ENCODE measurements around the gene TRIM33. TPM values are rescaled to one million over a fixed set of nuclear protein-coding genes. Genes with fewer than 3 reads are reported as not detected.

TRIM33 gene
- total RNA-seq, 6 donors from 2014 or later, result 27.9 to 92.2 (median 40.6) TPM

GRCh38 chr1:114458237-114458777 is 52.7 kb downstream of the TRIM33 start:
- Histone ChIP-seq H3K27me3 (no peaks in the 10 kb centered on the region), H3K4me3 (no peak overlapping the region), H3K9me3 (no peaks in the 10 kb centered on the region), H3K27ac (peak overlapping the region; percentile 20 to 45 (median 40)), H3K4me1 (peaks cover 0 to 10% (median 7%) of the 10 kb centered on the region in 4 donors), H3K36me3 (peaks cover 0 to 19% (median 4%) of the 10 kb centered on the region in 4 donors)
- TF ChIP-seq EP300 (IDR thresholded peaks at IDR 0.05) (no peak), POLR2AphosphoS5 (IDR thresholded peaks at IDR 0.05) (no peak), POLR2A (IDR thresholded peaks at IDR 0.05) (no peak), CTCF (IDR thresholded peaks at IDR 0.05) (no peak)
- DNase-seq (no peak), ATAC-seq (ENCODE audit: low FRiP score in 2 of 2) (peak in 1 of 2 donors; percentile 43)

- Histone ChIP-seq H3K27me3 (no peaks in the 10 kb centered on the region), H3K36me3 (peaks cover 0 to 19% (median 4%) of the 10 kb centered on the region in 4 donors), H3K9me3 (no peaks in the 10 kb centered on the region), H3K4me3 (no peak overlapping the region), H3K27ac (peak overlapping the region in 3 of 4 donors; percentile 20 to 44 (median 37)), H3K4me1 (peaks cover 0 to 10% (median 7%) of the 10 kb centered on the region in 4 donors)
- TF ChIP-seq POLR2A (IDR thresholded peaks at IDR 0.05), result no peak
- no peak for TF ChIP-seq CTCF (IDR thresholded peaks at IDR 0.05)
- TF ChIP-seq POLR2AphosphoS5 (IDR thresholded peaks at IDR 0.05), result no peak
- no peak for TF ChIP-seq EP300 (IDR thresholded peaks at IDR 0.05)
- ATAC-seq (ENCODE audit: low FRiP score in 2 of 2) (no peak), DNase-seq (no peak)
- 79 to 85% methylated on average over 4 of the region's 4 CpGs for WGBS, 2 donors
Observed at GRCh38 chr1:114457675-114458236, 53.2 kb downstream of the TRIM33 start.

- TF ChIP-seq CTCF (IDR thresholded peaks at IDR 0.05) (no peak), EP300 (IDR thresholded peaks at IDR 0.05) (no peak), POLR2AphosphoS5 (IDR thresholded peaks at IDR 0.05) (no peak), POLR2A (IDR thresholded peaks at IDR 0.05) (no peak)
- WGBS, 2 donors, result 99 to 100% methylated on average over 3 of the region's 3 CpGs
Observed at GRCh38 chr1:114456586-114456985, 54.4 kb downstream of the TRIM33 start.

GRCh38 chr1:114455102-114455785 is 55.8 kb downstream of the TRIM33 start:
- DNase-seq, result no peak
- H3K4me3 ChIP-seq, result no peak overlapping the region
- H3K27me3 ChIP-seq, result no peaks in the 10 kb centered on the region
- no peak for ATAC-seq (ENCODE audit: low FRiP score in 2 of 2)
- peaks cover 0 to 10% (median 7%) of the 10 kb centered on the region in 4 donors for H3K4me1 ChIP-seq
- TF ChIP-seq EP300 (IDR thresholded peaks at IDR 0.05) (no peak), POLR2A (IDR thresholded peaks at IDR 0.05) (no peak)
- H3K27ac ChIP-seq, result no peak overlapping the region
- peaks cover 0 to 21% (median 4%) of the 10 kb centered on the region in 4 donors for H3K36me3 ChIP-seq
- no peaks in the 10 kb centered on the region for H3K9me3 ChIP-seq

More at GRCh38 chr1:114456586-114456985, 54.4 kb downstream of the TRIM33 start:
- H3K4me1 ChIP-seq, result peaks cover 0 to 10% (median 7%) of the 10 kb centered on the region in 4 donors
- no peak overlapping the region for H3K27ac ChIP-seq
- H3K36me3 ChIP-seq, result peaks cover 0 to 21% (median 4%) of the 10 kb centered on the region in 4 donors
- ATAC-seq (ENCODE audit: low FRiP score in 2 of 2) (no peak), DNase-seq (no peak)
- H3K27me3 ChIP-seq, result no peaks in the 10 kb centered on the region
- no peak overlapping the region for H3K4me3 ChIP-seq
- H3K9me3 ChIP-seq, result no peaks in the 10 kb centered on the region

GRCh38 chr1:114454539-114454938 is 56.5 kb downstream of the TRIM33 start:
- no peak for TF ChIP-seq POLR2AphosphoS5 (IDR thresholded peaks at IDR 0.05)
- TF ChIP-seq CTCF (IDR thresholded peaks at IDR 0.05), result no peak
- no peak for TF ChIP-seq POLR2A (IDR thresholded peaks at IDR 0.05)
- no peak for TF ChIP-seq EP300 (IDR thresholded peaks at IDR 0.05)
- no peak for DNase-seq
- WGBS, 2 donors, result 94% methylated on average over 1 of the region's 1 CpG
- Histone ChIP-seq H3K36me3 (peaks cover 0 to 21% (median 4%) of the 10 kb centered on the region in 4 donors), H3K9me3 (no peaks in the 10 kb centered on the region), H3K27ac (no peak overlapping the region), H3K27me3 (no peaks in the 10 kb centered on the region), H3K4me1 (peaks cover 0 to 10% (median 7%) of the 10 kb centered on the region in 4 donors), H3K4me3 (no peak overlapping the region)
- ATAC-seq (ENCODE audit: low FRiP score in 2 of 2), result no peak
